ENCODE measurements around the gene PNPLA7.

PNPLA7 gene

GRCh38 chr9:137427454-137428310, 122.5 kb downstream of the PNPLA7 start:
- no peak for FAIRE-seq
- TF ChIP-seq POLR2A (IDR thresholded peaks at IDR 0.05; ENCODE audit: low read depth, low read length) (no peak), TAF1 (IDR thresholded peaks at IDR 0.05; ENCODE audit: borderline replicate concordance, low read depth, low read length) (no peak), POLR2AphosphoS5 (IDR thresholded peaks at IDR 0.05; ENCODE audit: low read depth, low read length) (no peak)
- DNase-seq (ENCODE audit: insufficient read length), result no peak

GRCh38 chr9:137426018-137426681, 124.1 kb downstream of the PNPLA7 start:
- DNase-seq (ENCODE audit: insufficient read length), result no peak
- no peak for TF ChIP-seq POLR2AphosphoS5 (IDR thresholded peaks at IDR 0.05; ENCODE audit: low read depth, low read length)
- TF ChIP-seq POLR2A (IDR thresholded peaks at IDR 0.05; ENCODE audit: low read depth, low read length), result no peak
- no peak for TF ChIP-seq TAF1 (IDR thresholded peaks at IDR 0.05; ENCODE audit: borderline replicate concordance, low read depth, low read length)
- FAIRE-seq, result no peak

- TF ChIP-seq TAF1 (IDR thresholded peaks at IDR 0.05; ENCODE audit: borderline replicate concordance, low read depth, low read length) (no peak), POLR2AphosphoS5 (IDR thresholded peaks at IDR 0.05; ENCODE audit: low read depth, low read length) (no peak), POLR2A (IDR thresholded peaks at IDR 0.05; ENCODE audit: low read depth, low read length) (no peak)
- DNase-seq (ENCODE audit: insufficient read length) (peak; percentile 16), FAIRE-seq (no peak)
Measured at GRCh38 chr9:137423514-137424291, 126.5 kb downstream of the PNPLA7 start.

- TF ChIP-seq TAF1 (IDR thresholded peaks at IDR 0.05; ENCODE audit: borderline replicate concordance, low read depth, low read length) (no peak; the same call in 1 of the 2 replicates), POLR2A (IDR thresholded peaks at IDR 0.05; ENCODE audit: low read depth, low read length) (peak; percentile 50; the same call in 1 of the 2 replicates), POLR2AphosphoS5 (IDR thresholded peaks at IDR 0.05; ENCODE audit: low read depth, low read length) (no peak)
- DNase-seq (ENCODE audit: insufficient read length) (peak; percentile 91), FAIRE-seq (peak; percentile 96)
Measured at GRCh38 chr9:137422604-137423513, 127.3 kb downstream of the PNPLA7 start, which contains the start of the genes EXD3 and NOXA1. Gene EXD3 (minus strand): TSS chr9:137423162. CDS start chr9:137395357, 27,805 bp downstream. Gene NOXA1 (plus strand): TSS chr9:137423393. CDS start chr9:137423530, 137 bp downstream.

GRCh38 chr9:137421838-137422603, 128.2 kb downstream of the PNPLA7 start:
- no peak for TF ChIP-seq POLR2A (IDR thresholded peaks at IDR 0.05; ENCODE audit: low read depth, low read length)
- DNase-seq (ENCODE audit: insufficient read length) (no peak), FAIRE-seq (peak; percentile 44)

DNA sequence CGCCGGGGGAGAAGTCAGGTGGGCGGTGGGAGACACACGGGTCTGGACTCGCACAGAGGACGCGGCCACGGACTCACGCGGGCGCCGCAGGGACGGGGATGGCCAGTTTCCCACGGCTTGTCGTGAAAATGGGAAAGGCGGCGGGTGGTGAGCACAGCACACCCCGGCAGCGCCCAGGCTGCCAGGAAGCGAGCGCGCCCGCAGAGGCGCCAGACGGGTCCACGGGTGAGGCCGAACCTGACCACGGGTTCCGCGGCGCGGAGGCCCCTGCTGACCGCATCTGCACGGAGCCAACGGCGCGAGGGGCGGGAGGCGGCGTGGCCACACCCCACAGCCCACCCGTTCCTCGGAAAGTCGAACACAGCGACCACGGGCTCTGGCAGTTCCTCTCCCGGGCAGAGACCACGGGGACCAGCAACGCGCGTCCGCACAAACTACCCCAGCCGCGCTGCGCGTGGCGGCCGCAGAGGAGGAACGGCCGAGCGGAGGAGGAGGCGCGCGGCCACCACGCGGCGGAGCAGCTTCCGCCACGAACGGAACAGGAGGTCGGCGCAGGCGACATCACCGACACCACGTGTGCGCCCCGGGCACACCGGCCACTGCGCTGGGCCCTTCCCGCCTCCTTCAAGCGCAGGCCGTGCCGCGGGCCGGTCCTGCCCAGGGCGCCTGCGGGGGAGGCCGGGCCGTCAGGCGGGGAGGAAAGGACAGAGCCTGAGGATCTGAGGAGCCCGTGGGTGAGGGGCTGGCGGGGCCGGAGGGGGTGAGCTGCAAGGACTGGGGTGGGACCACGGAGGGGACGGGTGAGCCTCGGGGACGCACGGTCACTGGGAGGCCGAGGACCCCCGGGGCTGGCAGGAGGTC, 132.8 kb downstream of the PNPLA7 start:
- no peak for TF ChIP-seq POLR2AphosphoS5 (IDR thresholded peaks at IDR 0.05; ENCODE audit: low read depth, low read length)
- 0 out of 2 replicates have a peak, but pooled peaks have one; percentile 34 for TF ChIP-seq POLR2A (IDR thresholded peaks at IDR 0.05; ENCODE audit: low read depth, low read length)
- FAIRE-seq (no peak), DNase-seq (ENCODE audit: insufficient read length) (no peak)

DNA sequence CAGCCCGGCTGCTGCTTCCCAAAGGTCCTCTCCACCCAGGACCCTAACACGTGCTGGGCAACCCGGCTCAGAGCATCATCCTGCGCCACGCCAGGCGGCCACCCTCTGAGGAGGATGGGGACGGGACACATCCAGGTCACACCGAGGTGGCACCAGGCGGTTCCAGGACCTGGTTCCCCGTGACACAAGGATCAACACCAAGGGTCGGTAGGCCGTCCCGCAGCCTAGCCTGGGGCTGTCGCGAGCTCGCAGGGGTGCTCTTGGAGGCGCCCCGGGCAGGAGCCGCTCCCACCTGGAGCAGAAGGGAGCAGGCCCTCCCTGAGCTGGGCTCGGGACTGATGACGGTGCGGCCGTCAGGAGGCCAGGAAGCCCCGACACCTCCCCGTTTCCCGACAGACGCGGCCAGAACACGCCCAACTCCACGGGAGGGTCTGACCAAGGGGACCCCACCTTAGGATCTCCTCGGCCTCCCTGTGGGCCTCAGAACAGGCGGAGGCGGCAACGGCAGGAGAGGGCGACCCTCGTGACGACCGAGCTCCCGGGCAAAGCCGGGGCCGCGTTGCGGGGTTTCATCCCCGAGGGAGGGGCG, 133.5 kb downstream of the PNPLA7 start:
- DNase-seq (ENCODE audit: insufficient read length) (no peak), FAIRE-seq (no peak)
- TF ChIP-seq POLR2A (IDR thresholded peaks at IDR 0.05; ENCODE audit: low read depth, low read length) (no peak), POLR2AphosphoS5 (IDR thresholded peaks at IDR 0.05; ENCODE audit: low read depth, low read length) (no peak), TAF1 (IDR thresholded peaks at IDR 0.05; ENCODE audit: borderline replicate concordance, low read depth, low read length) (no peak)

GRCh38 chr9:137416006-137416562, 134.1 kb downstream of the PNPLA7 start:
- FAIRE-seq (no peak), DNase-seq (ENCODE audit: insufficient read length) (no peak)
- TF ChIP-seq POLR2AphosphoS5 (IDR thresholded peaks at IDR 0.05; ENCODE audit: low read depth, low read length) (no peak), POLR2A (IDR thresholded peaks at IDR 0.05; ENCODE audit: low read depth, low read length) (no peak), TAF1 (IDR thresholded peaks at IDR 0.05; ENCODE audit: borderline replicate concordance, low read depth, low read length) (no peak)

DNA sequence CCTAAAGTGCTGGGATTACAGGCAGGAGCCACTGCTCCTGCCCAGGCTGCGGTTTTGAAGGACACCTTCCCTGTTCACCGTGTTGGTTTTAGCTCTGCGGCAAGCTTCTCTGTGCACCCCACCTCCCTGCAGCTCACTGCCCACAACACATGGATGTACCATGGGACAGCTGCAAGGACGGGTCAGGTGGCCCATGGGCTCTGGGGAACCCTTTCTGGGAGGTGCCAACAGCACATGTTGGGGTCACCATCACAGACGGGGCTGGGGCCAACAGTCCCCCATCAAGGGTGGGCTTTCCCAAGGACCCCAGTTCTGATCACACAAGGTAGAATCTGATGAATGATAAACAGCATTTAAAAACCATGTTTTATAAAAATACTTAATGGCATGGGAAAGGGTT, 134.8 kb downstream of the PNPLA7 start:
- FAIRE-seq (no peak), DNase-seq (ENCODE audit: insufficient read length) (no peak)
- TF ChIP-seq TAF1 (IDR thresholded peaks at IDR 0.05; ENCODE audit: borderline replicate concordance, low read depth, low read length) (no peak), POLR2A (IDR thresholded peaks at IDR 0.05; ENCODE audit: low read depth, low read length) (no peak), POLR2AphosphoS5 (IDR thresholded peaks at IDR 0.05; ENCODE audit: low read depth, low read length) (no peak)

Data from GM12892 (cell line).